Trophoblast cell (in vitro differentiated cells and primary cell): ENCODE measurements around the gene GDPD5.
"Not testable (repeated sequence)": the region's sequence is repeated elsewhere in the genome, so short reads cannot be mapped to it uniquely, and the experiment has no call there.

Experiments used
- DNase-seq, 2 donors: peaks; one replicate each; pipeline ENCODE4 v3.0.0-alpha.2; 2016
- H2AFZ ChIP-seq: 2 replicates; pipeline ENCODE4 v1.6.1; 2013; ENCODE audit warnings: low read length, moderate library complexity, mild to moderate bottlenecking; ENCODE audit not compliant: insufficient read depth, poor library complexity
- H2AK5ac ChIP-seq: 2 replicates; pipeline ENCODE4 v1.6.1; 2013; ENCODE audit warnings: mild to moderate bottlenecking, low read length
- H2BK120ac ChIP-seq: 2 replicates; pipeline ENCODE4 v1.6.1; 2013; ENCODE audit warnings: low read length, mild to moderate bottlenecking, moderate library complexity; ENCODE audit not compliant: insufficient read depth, poor library complexity
- H2BK12ac ChIP-seq: 2 replicates; pipeline ENCODE4 v1.6.1; 2013; ENCODE audit warnings: mild to moderate bottlenecking, low read length, moderate library complexity
- H2BK5ac ChIP-seq: 2 replicates; pipeline ENCODE4 v1.6.1; 2013; ENCODE audit warnings: low read length, low read depth, moderate library complexity, mild to moderate bottlenecking; ENCODE audit not compliant: poor library complexity
- H3K14ac ChIP-seq: 2 replicates; pipeline ENCODE4 v1.6.1; 2013; ENCODE audit warnings: mild to moderate bottlenecking, low read length
- H3K18ac ChIP-seq: 2 replicates; pipeline ENCODE4 v1.6.1; 2013; ENCODE audit warnings: mild to moderate bottlenecking, low read length
- H3K23ac ChIP-seq: 2 replicates; pipeline ENCODE4 v1.6.1; 2013; ENCODE audit warnings: low read length
- H3K27ac ChIP-seq: 2 replicates; pipeline ENCODE4 v1.5.1; 2013; ENCODE audit warnings: low read depth, mild to moderate bottlenecking, inconsistent platforms, low read length, moderate library complexity
- H3K27me3 ChIP-seq: 2 replicates; pipeline ENCODE4 v1.6.1; 2013; ENCODE audit warnings: inconsistent platforms, mild to moderate bottlenecking, low read length, moderate library complexity; ENCODE audit not compliant: insufficient read depth
- H3K36me3 ChIP-seq, 2 experiments: 1 replicate in 1 of 2; 2 replicates in 1 of 2; pipeline ENCODE4 v1.6.1; 2013; ENCODE audit warnings: low read length in 2 of 2, mild to moderate bottlenecking in 2 of 2, moderate library complexity in 1 of 2; ENCODE audit not compliant: insufficient read depth in 2 of 2, control insufficient read depth in 1 of 2
- H3K4ac ChIP-seq: 2 replicates; pipeline ENCODE4 v1.6.1; 2013; ENCODE audit warnings: low read depth, mild to moderate bottlenecking, low read length, moderate library complexity
- H3K4me1 ChIP-seq, 2 experiments: 1 replicate in 1 of 2; 2 replicates in 1 of 2; pipeline ENCODE4 v1.6.1; 2013; ENCODE audit warnings: low read length in 2 of 2, mild to moderate bottlenecking in 2 of 2, moderate library complexity in 1 of 2; ENCODE audit not compliant: insufficient read depth in 2 of 2, control insufficient read depth in 1 of 2
- H3K4me2 ChIP-seq: 2 replicates; pipeline ENCODE4 v1.6.1; 2013; ENCODE audit warnings: inconsistent platforms, mild to moderate bottlenecking, low read length, moderate library complexity
- H3K4me3 ChIP-seq: 2 replicates; pipeline ENCODE4 v1.5.1; 2013; ENCODE audit warnings: mild to moderate bottlenecking, low read depth, low read length, inconsistent platforms
- H3K79me1 ChIP-seq: one replicate; pipeline ENCODE4 v1.6.1; 2013; ENCODE audit warnings: low read length
- H3K79me2 ChIP-seq: 2 replicates; pipeline ENCODE4 v1.6.1; 2013; ENCODE audit warnings: low read length, mild to moderate bottlenecking; ENCODE audit not compliant: control insufficient read depth, insufficient read depth, poor library complexity
- H3K9ac ChIP-seq: 2 replicates; pipeline ENCODE4 v1.6.1; 2013; ENCODE audit warnings: mild to moderate bottlenecking, low read length
- H3K9me3 ChIP-seq: 2 replicates; pipeline ENCODE4 v1.6.1; 2013; ENCODE audit warnings: low read depth, mild to moderate bottlenecking, control low read depth, inconsistent platforms, low read length; ENCODE audit not compliant: insufficient read depth
- H4K12ac ChIP-seq: 2 replicates; pipeline ENCODE4 v1.6.1; 2013; ENCODE audit warnings: low read depth, mild to moderate bottlenecking, low read length, moderate library complexity
- H4K8ac ChIP-seq: 2 replicates; pipeline ENCODE4 v1.6.1; 2013; ENCODE audit warnings: low read depth, mild to moderate bottlenecking, low read length, moderate library complexity
- H4K91ac ChIP-seq: one replicate; pipeline ENCODE4 v1.6.1; 2013; ENCODE audit warnings: low read depth, mild to moderate bottlenecking, low read length, moderate library complexity
- WGBS: extraction: QIAGEN DNeasy Blood & Tissue Kit; methylation state at CpG from one replicate; pipeline ENCODE4 v1.1.7; 2013; ENCODE audit warnings: missing lambda C conversion rate; ENCODE audit not compliant: insufficient read length, insufficient coverage; ENCODE audit errors: extremely low coverage; 5-methylcytosine and 5-hydroxymethylcytosine counted together

GDPD5 gene

DNA sequence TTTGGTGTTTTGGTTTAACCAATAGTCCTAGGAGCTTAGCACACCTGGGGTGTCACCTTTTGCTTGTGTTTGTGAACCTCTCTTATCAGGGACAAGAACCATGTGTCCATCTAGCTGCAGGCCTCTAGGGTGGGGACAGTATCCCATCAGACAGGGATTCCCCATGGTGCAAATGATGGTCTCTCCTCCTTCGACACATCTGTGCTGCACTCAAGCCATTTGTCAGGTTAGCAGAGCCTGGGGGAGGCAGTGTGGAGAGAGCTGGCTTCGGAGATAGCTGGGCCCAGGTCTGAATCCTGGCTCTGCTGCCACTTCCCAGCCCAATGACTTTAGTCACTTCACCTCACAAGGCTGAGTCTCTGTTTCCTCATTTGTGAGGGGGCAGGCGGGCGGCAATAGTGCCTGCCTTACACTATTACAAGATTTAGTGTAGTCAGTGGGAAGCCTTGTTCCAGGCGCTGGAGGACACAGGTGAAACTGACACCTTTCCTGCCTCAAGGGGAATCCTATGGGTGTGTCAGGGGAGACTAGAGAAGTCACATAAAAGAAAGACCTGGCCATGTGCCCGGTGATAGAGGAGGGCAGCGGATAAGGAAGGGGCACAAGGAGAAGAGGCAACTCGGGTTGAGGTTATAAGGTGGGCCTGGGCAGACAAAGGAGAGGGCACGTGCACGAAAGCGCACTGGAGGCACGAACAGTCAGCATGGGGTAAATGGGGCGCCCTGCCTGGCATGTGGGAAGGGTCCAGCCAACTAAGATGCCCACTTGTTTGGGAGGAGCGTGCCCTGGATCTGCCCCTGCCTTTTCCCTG lies 105.3 kb downstream of the GDPD5 start:
- H3K23ac ChIP-seq: no peak overlapping the region
- H3K4me1 ChIP-seq: peaks cover 0 to 3% of the 10 kb centered on the region in 2 experiments
- H3K27ac ChIP-seq: no peak overlapping the region
- H2BK5ac ChIP-seq: no peak overlapping the region
- no peak for DNase-seq
- no peak overlapping the region for H2BK12ac ChIP-seq
- no peak overlapping the region for H2BK120ac ChIP-seq
- peak overlapping the region; percentile 2 for H3K4me3 ChIP-seq
- H3K9ac ChIP-seq: no peak overlapping the region
- no peak overlapping the region for H4K12ac ChIP-seq
- no peak overlapping the region for H3K4me2 ChIP-seq
- no peaks in the 10 kb centered on the region for H3K27me3 ChIP-seq
- no peak overlapping the region for H3K4ac ChIP-seq
- H3K18ac ChIP-seq: no peak overlapping the region
- H4K8ac ChIP-seq: no peak overlapping the region
- H4K91ac ChIP-seq: no peak overlapping the region
- H3K36me3 ChIP-seq: peaks cover 15 to 23% of the 10 kb centered on the region in 2 experiments
- WGBS: no CpG with 5 or more reads among the region's 14 CpGs
- H2AK5ac ChIP-seq: no peak overlapping the region
- no peaks in the 10 kb centered on the region for H3K9me3 ChIP-seq
- H3K79me1 ChIP-seq: no peaks in the 10 kb centered on the region
- no peak overlapping the region for H3K14ac ChIP-seq
- H2AFZ ChIP-seq: no peak overlapping the region
- H3K79me2 ChIP-seq: no peaks in the 10 kb centered on the region

DNA sequence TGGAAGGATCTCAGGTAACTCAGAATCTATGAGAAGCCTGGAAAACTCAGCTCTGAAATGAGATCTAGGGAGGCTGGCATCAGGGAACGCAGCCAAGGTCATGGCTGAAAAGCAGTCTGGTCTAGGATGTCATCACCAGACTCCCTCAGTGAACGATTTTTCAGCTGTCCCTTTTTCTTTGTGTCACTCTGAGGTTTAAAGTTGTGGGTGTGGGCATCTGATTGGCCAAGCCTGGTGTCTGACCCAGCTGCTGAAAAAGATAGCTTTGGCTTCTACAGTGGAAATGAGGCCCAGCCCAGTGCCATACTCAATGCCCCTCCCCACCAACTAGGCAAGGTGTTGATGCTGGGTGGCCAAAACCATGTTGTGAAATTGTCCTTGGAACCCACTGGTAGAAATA lies 111.9 kb downstream of the GDPD5 start:
- H2AFZ ChIP-seq: no peak overlapping the region
- H2AK5ac ChIP-seq: no peak overlapping the region
- no peak overlapping the region for H3K14ac ChIP-seq
- H2BK5ac ChIP-seq: no peak overlapping the region
- no peak overlapping the region for H3K27ac ChIP-seq
- H3K23ac ChIP-seq: no peak overlapping the region
- no peaks in the 10 kb centered on the region for H3K9me3 ChIP-seq
- H2BK12ac ChIP-seq: no peak overlapping the region
- H4K91ac ChIP-seq: no peak overlapping the region
- H3K9ac ChIP-seq: no peak overlapping the region
- H3K4me3 ChIP-seq: no peak overlapping the region
- no peak for DNase-seq
- H4K8ac ChIP-seq: no peak overlapping the region
- no peaks in the 10 kb centered on the region for H3K27me3 ChIP-seq
- H3K79me2 ChIP-seq: no peaks in the 10 kb centered on the region
- no peaks in the 10 kb centered on the region for H3K79me1 ChIP-seq
- H4K12ac ChIP-seq: no peak overlapping the region
- no peaks in the 10 kb centered on the region for H3K4me1 ChIP-seq
- no peak overlapping the region for H3K18ac ChIP-seq
- H3K36me3 ChIP-seq: peaks cover 20 to 37% of the 10 kb centered on the region in 2 experiments
- H3K4me2 ChIP-seq: no peak overlapping the region
- H3K4ac ChIP-seq: no peak overlapping the region
- no CpG with 5 or more reads among the region's 2 CpGs for WGBS
- no peak overlapping the region for H2BK120ac ChIP-seq

GRCh38 chr11:75413146-75413545 lies 112.6 kb downstream of the GDPD5 start:
- not testable (repeated sequence) for H2AK5ac ChIP-seq, H3K79me1 ChIP-seq, H2BK120ac ChIP-seq, H3K79me2 ChIP-seq, H3K4me1 ChIP-seq, H2BK12ac ChIP-seq, H4K91ac ChIP-seq, H3K4ac ChIP-seq, H3K18ac ChIP-seq, H2AFZ ChIP-seq, DNase-seq, H3K9ac ChIP-seq, H4K12ac ChIP-seq, H3K14ac ChIP-seq, H2BK5ac ChIP-seq, H3K4me3 ChIP-seq, H3K23ac ChIP-seq, H4K8ac ChIP-seq, H3K4me2 ChIP-seq, H3K9me3 ChIP-seq, H3K27ac ChIP-seq, H3K27me3 ChIP-seq
- no CpG with 5 or more reads among the region's 10 CpGs for WGBS
- peaks cover 24 to 45% of the 10 kb centered on the region in 2 experiments for H3K36me3 ChIP-seq

GRCh38 chr11:75409971-75410370 lies 115.8 kb downstream of the GDPD5 start:
- not testable (repeated sequence) for H3K9me3 ChIP-seq, H2AFZ ChIP-seq, H3K18ac ChIP-seq, H3K79me1 ChIP-seq, H2BK12ac ChIP-seq, H3K79me2 ChIP-seq, H3K23ac ChIP-seq, H4K12ac ChIP-seq, H3K4me3 ChIP-seq, H3K9ac ChIP-seq, H3K4me1 ChIP-seq, H2BK120ac ChIP-seq, H3K14ac ChIP-seq, H3K27me3 ChIP-seq, H2BK5ac ChIP-seq, H3K27ac ChIP-seq, DNase-seq, H4K8ac ChIP-seq, H3K4me2 ChIP-seq, H3K4ac ChIP-seq, H2AK5ac ChIP-seq, H4K91ac ChIP-seq
- no CpG with 5 or more reads among the region's 33 CpGs for WGBS
- H3K36me3 ChIP-seq: peaks cover 31 to 55% of the 10 kb centered on the region in 2 experiments
